GM23248 (cell line): ENCODE data around the gene BCL2L2. TPM values are rescaled to one million over a fixed set of nuclear protein-coding genes. Genes with fewer than 3 reads are reported as not detected.

ENCODE experiments used
- DNase-seq: peaks from one replicate; pipeline ENCODE4 v3.0.0-alpha.2; 2015
- H2AFZ ChIP-seq: fragments of 200-600 bp; sonication (generic); 2 replicates; pipeline ENCODE4 v1.6.1; 2016; ENCODE audit warnings: antibody characterized with exemption
- H3F3A ChIP-seq: fragments of 200-600 bp; sonication (generic); 2 replicates; pipeline ENCODE4 v1.6.1; 2016; ENCODE audit warnings: mild to moderate bottlenecking, antibody characterized with exemption, mixed run types; ENCODE audit not compliant: insufficient read depth
- H3K27ac ChIP-seq: fragments of 200-600 bp; sonication (generic); 2 replicates; pipeline ENCODE4 v1.5.1; 2016; ENCODE audit warnings: mild to moderate bottlenecking
- H3K27me3 ChIP-seq: fragments of 200-600 bp; sonication (generic); replicated peaks from 2 replicates; pipeline ENCODE4 v1.6.1; 2016; ENCODE audit warnings: mild to moderate bottlenecking; ENCODE audit not compliant: insufficient read depth
- H3K36me3 ChIP-seq: fragments of 200-600 bp; sonication (generic); 2 replicates; pipeline ENCODE4 v1.6.1; 2016; ENCODE audit warnings: low read depth, mild to moderate bottlenecking
- H3K4me1 ChIP-seq: fragments of 200-600 bp; sonication (generic); 2 replicates; pipeline ENCODE4 v1.6.1; 2016; ENCODE audit warnings: mild to moderate bottlenecking; ENCODE audit not compliant: insufficient read depth
- H3K4me2 ChIP-seq: fragments of 200-600 bp; sonication (generic); one replicate; pipeline ENCODE4 v1.6.1; 2016; ENCODE audit warnings: mild to moderate bottlenecking; ENCODE audit not compliant: unreplicated experiment
- H3K4me3 ChIP-seq: fragments of 200-600 bp; sonication (generic); 2 replicates; pipeline ENCODE4 v1.5.1; 2016; ENCODE audit warnings: mild to moderate bottlenecking
- H3K79me2 ChIP-seq: fragments of 200-600 bp; sonication (generic); 2 replicates; pipeline ENCODE4 v1.6.1; 2016; ENCODE audit warnings: mild to moderate bottlenecking; ENCODE audit not compliant: insufficient read depth
- H3K9ac ChIP-seq: fragments of 200-600 bp; sonication (generic); 2 replicates; pipeline ENCODE4 v1.6.1; 2016; ENCODE audit warnings: mild to moderate bottlenecking
- H3K9me2 ChIP-seq: fragments of 200-600 bp; sonication (generic); 2 replicates; pipeline ENCODE4 v1.6.1; 2016; ENCODE audit warnings: mixed run types, mild to moderate bottlenecking, moderate library complexity; ENCODE audit not compliant: insufficient read depth
- H3K9me3 ChIP-seq: fragments of 200-600 bp; sonication (generic); one replicate; pipeline ENCODE4 v1.6.1; 2017; ENCODE audit warnings: low read depth
- H4K20me1 ChIP-seq: fragments of 200-600 bp; sonication (generic); 2 replicates; pipeline ENCODE4 v1.6.0; 2016; ENCODE audit not compliant: insufficient read depth
- EZH2 ChIP-seq: fragments of 200-600 bp; sonication (generic); IDR thresholded peaks from 2 replicates; pipeline ENCODE4 v1.6.1; 2018; ENCODE audit warnings: antibody characterized with exemption, mild to moderate bottlenecking; ENCODE audit not compliant: insufficient read depth, poor library complexity, severe bottlenecking
- EZH2phosphoT487 ChIP-seq: fragments of 200-600 bp; sonication (generic); IDR thresholded peaks from 2 replicates; pipeline ENCODE4 v1.6.1; 2018; ENCODE audit warnings: antibody characterized with exemption, moderate library complexity, mild to moderate bottlenecking, low read depth; ENCODE audit not compliant: insufficient read depth
- WGBS, 2 experiments: methylation state at CpG; one replicate each; pipeline ENCODE4 v1.1.6; 2015 to 2017; ENCODE audit warnings: low lambda C conversion rate in 2 of 2, low coverage in 1 of 2; ENCODE audit errors: missing lambda C conversion rate in 2 of 2; 5-methylcytosine and 5-hydroxymethylcytosine counted together
- in situ Hi-C: fragments of 300-500 bp; cut with MboI; formaldehyde crosslinking; loops from 2 replicates; pipeline ENCODE4 v1.15.0; 2020
- polyA plus RNA-seq: library from polyadenylated mRNA; unstranded; fragments of >200 nt; fragmentation: Nextera tagmentation; extraction: Ambion mirVana; gene quantifications from 2 replicates; pipeline ENCODE4 v1.2.1, GENCODE V29; 2016
- total RNA-seq: library from RNA; depleted of rRNA; stranded (reverse); fragments of >200 nt; shearing (Covaris generic); gene quantifications from 2 replicates; pipeline ENCODE4 v1.2.3, GENCODE V29; 2014

BCL2L2 gene
- total and polyA plus RNA-seq, 2 experiments from 2014 or later = 6.4 to 35.0 TPM

GRCh38 chr14:23344481-23344880 is 37.8 kb downstream of the BCL2L2 start:
- Histone ChIP-seq H3K9me3 (no peaks in the 10 kb centered on the region), H3K27ac (no peak overlapping the region), H3K4me2 (no peak overlapping the region), H3K36me3 (no peaks in the 10 kb centered on the region), H4K20me1 (no peaks in the 10 kb centered on the region), H3K4me3 (no peak overlapping the region), H3F3A (no peaks in the 10 kb centered on the region), H3K27me3 (no peaks in the 10 kb centered on the region), H3K9ac (no peak overlapping the region), H3K9me2 (no peaks in the 10 kb centered on the region), H2AFZ (no peak overlapping the region), H3K4me1 (no peaks in the 10 kb centered on the region), H3K79me2 (no peaks in the 10 kb centered on the region)
- in situ Hi-C loops = no loop called here
- no peak for DNase-seq
- TF ChIP-seq EZH2 = no peak
- no peak for TF ChIP-seq EZH2phosphoT487
- WGBS, 2 experiments = 53 to 73% methylated on average over 3 of the region's 3 CpGs

- Histone ChIP-seq H3F3A (no peaks in the 10 kb centered on the region), H3K79me2 (no peaks in the 10 kb centered on the region), H3K27ac (no peak overlapping the region), H3K9me3 (no peaks in the 10 kb centered on the region), H3K4me1 (no peaks in the 10 kb centered on the region), H2AFZ (no peak overlapping the region), H4K20me1 (no peaks in the 10 kb centered on the region), H3K4me2 (no peak overlapping the region), H3K9me2 (no peaks in the 10 kb centered on the region), H3K4me3 (no peak overlapping the region), H3K9ac (no peak overlapping the region), H3K36me3 (no peaks in the 10 kb centered on the region), H3K27me3 (no peaks in the 10 kb centered on the region)
- DNase-seq = no peak
- TF ChIP-seq EZH2 = no peak
- no peak for TF ChIP-seq EZH2phosphoT487
- in situ Hi-C loops = no loop called here
- WGBS, 2 experiments = 70 to 76% methylated on average over 13 of the region's 13 CpGs
These were observed 39.5 kb downstream of the BCL2L2 start for GRCh38 chr14:23345987-23346692.

GRCh38 chr14:23346693-23347405 is 40.2 kb downstream of the BCL2L2 start:
- no peak for DNase-seq
- no peaks in the 10 kb centered on the region for H3K27me3 ChIP-seq

GRCh38 chr14:23347406-23348296 is 41.0 kb downstream of the BCL2L2 start:
- Histone ChIP-seq H3K4me2 (no peak overlapping the region), H3K9ac (no peak overlapping the region), H3K9me3 (no peaks in the 10 kb centered on the region), H3K9me2 (no peaks in the 10 kb centered on the region), H4K20me1 (no peaks in the 10 kb centered on the region), H3F3A (no peaks in the 10 kb centered on the region), H3K79me2 (no peaks in the 10 kb centered on the region), H3K4me3 (no peak overlapping the region), H3K36me3 (no peaks in the 10 kb centered on the region), H3K4me1 (no peaks in the 10 kb centered on the region), H3K27ac (no peak overlapping the region), H2AFZ (no peak overlapping the region), H3K27me3 (no peaks in the 10 kb centered on the region)
- 93 to 96% methylated on average over 19 of the region's 19 CpGs for WGBS, 2 experiments
- no peak for DNase-seq
- in situ Hi-C loops = no loop called here
- no peak for TF ChIP-seq EZH2
- TF ChIP-seq EZH2phosphoT487 = no peak

More at GRCh38 chr14:23346693-23347405, 40.2 kb downstream of the BCL2L2 start:
- Histone ChIP-seq H2AFZ (no peak overlapping the region), H3K4me3 (no peak overlapping the region), H3K9me2 (no peaks in the 10 kb centered on the region), H3K9me3 (no peaks in the 10 kb centered on the region), H3K4me2 (no peak overlapping the region), H3K36me3 (no peaks in the 10 kb centered on the region), H3K4me1 (no peaks in the 10 kb centered on the region), H3K27ac (no peak overlapping the region), H3K79me2 (no peaks in the 10 kb centered on the region), H4K20me1 (no peaks in the 10 kb centered on the region), H3F3A (no peaks in the 10 kb centered on the region), H3K9ac (no peak overlapping the region)
- WGBS, 2 experiments = 82 to 88% methylated on average over 15 to 27 of the region's 27 CpGs
- TF ChIP-seq EZH2phosphoT487 (no peak), EZH2 (no peak)
- in situ Hi-C loops = no loop called here
